Pancreas (tissue), 10 donors: ENCODE results near the gene ZNRF2. TPM values are rescaled to one million over a fixed set of nuclear protein-coding genes. Genes with fewer than 3 reads are reported as not detected.

ENCODE experiments used
- ATAC-seq, 4 donors: fragments of 200-7000 bp; cut with Tn5 transposase; one replicate each; pipeline versions ENCODE4 v1.8.0 to v1.9.1; 2020; ENCODE audit warnings: mild to moderate bottlenecking in 4 of 4, moderate library complexity in 4 of 4
- DNase-seq, 6 donors: peaks; one replicate each; pipeline ENCODE4 v3.0.0-alpha.2; 2020
- FAIRE-seq: peaks from 2 replicates; lab custom pipeline; 2012; peaks lifted over from hg19 to GRCh38; lab: Jason Lieb, UNC
- H3K27ac ChIP-seq, 4 donors: fragments of 200-600 bp; sonication (generic); 1 replicate in 3 of 4; 2 replicates in 1 of 4; pipeline versions ENCODE4 v1.5.0 to v1.8.0; 2020
- H3K27me3 ChIP-seq, 4 donors: fragments of 200-600 bp; one replicate each; pipeline ENCODE4 v1.8.0; 2021
- H3K36me3 ChIP-seq, 3 donors: fragments of 200-600 bp; sonication (generic) in 1 of 3; one replicate each; pipeline versions ENCODE4 v1.5.0 to v1.8.0; 2020 to 2021
- H3K4me1 ChIP-seq, 3 donors: fragments of 200-600 bp; one replicate each; pipeline ENCODE4 v1.8.0; 2021
- H3K4me3 ChIP-seq, 4 donors: fragments of 200-600 bp; sonication (generic) in 2 of 4; one replicate each; pipeline versions ENCODE4 v1.5.0 to v1.8.0; 2020 to 2021
- H3K9me3 ChIP-seq, 4 donors: fragments of 200-600 bp; one replicate each; pipeline ENCODE4 v1.8.0; 2021
- WGBS, 2 donors: extraction: QIAGEN DNeasy Blood & Tissue Kit; methylation state at CpG; one replicate each; pipeline ENCODE4 v1.1.7; 2013; 5-methylcytosine and 5-hydroxymethylcytosine counted together
- intact Hi-C, 3 donors: fragments of 100-400 bp; cut with DNase I; formaldehyde crosslinking; loops; one replicate each; pipeline versions ENCODE4 v1.11.1 to v1.14.2; 2022
- polyA plus RNA-seq, 2 donors: library from polyadenylated mRNA; stranded (reverse); fragments of 200-250 nt; gene quantifications; one replicate each; pipeline ENCODE4 v1.2.3, GENCODE V29; 2013
- total RNA-seq, 6 donors: library from RNA; stranded (reverse); fragmentation: NEBNext Ultra II Directional in 4 of 6; extraction: Animal tissue kit (Norgen Biotek cat#: 25700) in 4 of 6; gene quantifications; one replicate each; pipeline versions ENCODE4 v1.2.1 to v1.2.4, GENCODE V29; 2021 to 2023
- TF ChIP-seq, protein P1 (sequence below), 4 donors: fragments of 200-600 bp; sonication (generic) in 3 of 4; IDR thresholded peaks; one replicate each; pipeline versions ENCODE4 v1.5.0 to v1.8.0; 2021; ENCODE audit warnings: antibody characterized with exemption in 4 of 4
- donor health status: healthy with polysubstance abuse.
- donor health status: DM: no; HTN: no; CAD: no; lungs with moderate emphysema.
- donor health status: DM: no; HTN: no; CAD: no.
- donor health status: control.
- donor health status: control.
- donor health status: Bipolar disorder and iron deficiency.
- donor health status: DM: yes; HTN: yes; CAD: no.
- donor health status: DM: no; HTN: no; CAD: no.
- donor health status: DM: no; HTN: no; CAD: no.
- donor health status: DM: yes; HTN: yes; CAD: no.

Gene ZNRF2
- total and polyA plus RNA-seq, 8 donors = 4.9 to 17.1 (median 11.2) TPM

DNA sequence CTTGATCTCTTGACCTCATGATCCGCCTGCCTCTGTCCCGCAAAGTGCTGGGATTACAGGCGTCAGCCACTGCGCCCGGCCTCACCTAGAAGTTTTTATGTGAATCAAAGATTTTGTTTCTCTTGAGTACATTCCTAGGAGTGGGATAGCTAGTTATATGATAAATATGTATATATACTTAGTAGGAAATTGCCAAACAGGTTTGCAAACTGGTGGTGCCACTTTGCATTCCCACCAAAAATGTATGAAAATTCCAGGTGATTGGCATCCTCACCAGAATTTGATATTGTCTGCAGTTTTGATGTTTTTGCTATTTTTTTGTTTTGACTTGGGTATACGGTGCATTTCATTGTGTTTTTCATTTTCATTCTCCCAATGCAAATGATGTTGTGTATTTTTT lies 107.4 kb downstream of the ZNRF2 start:
- H3K27ac ChIP-seq = no peak overlapping the region
- no peaks in the 10 kb centered on the region for H3K4me1 ChIP-seq
- no peaks in the 10 kb centered on the region for H3K9me3 ChIP-seq
- intact Hi-C loops = no loop called here
- DNase-seq (no peak), ATAC-seq (no peak), FAIRE-seq (no peak)
- H3K36me3 ChIP-seq = no peaks in the 10 kb centered on the region
- no peak overlapping the region for H3K4me3 ChIP-seq
- no peaks in the 10 kb centered on the region for H3K27me3 ChIP-seq
- 95 to 96% methylated on average over 6 of the region's 6 CpGs for WGBS, 2 donors
- TF ChIP-seq, protein P1, sequence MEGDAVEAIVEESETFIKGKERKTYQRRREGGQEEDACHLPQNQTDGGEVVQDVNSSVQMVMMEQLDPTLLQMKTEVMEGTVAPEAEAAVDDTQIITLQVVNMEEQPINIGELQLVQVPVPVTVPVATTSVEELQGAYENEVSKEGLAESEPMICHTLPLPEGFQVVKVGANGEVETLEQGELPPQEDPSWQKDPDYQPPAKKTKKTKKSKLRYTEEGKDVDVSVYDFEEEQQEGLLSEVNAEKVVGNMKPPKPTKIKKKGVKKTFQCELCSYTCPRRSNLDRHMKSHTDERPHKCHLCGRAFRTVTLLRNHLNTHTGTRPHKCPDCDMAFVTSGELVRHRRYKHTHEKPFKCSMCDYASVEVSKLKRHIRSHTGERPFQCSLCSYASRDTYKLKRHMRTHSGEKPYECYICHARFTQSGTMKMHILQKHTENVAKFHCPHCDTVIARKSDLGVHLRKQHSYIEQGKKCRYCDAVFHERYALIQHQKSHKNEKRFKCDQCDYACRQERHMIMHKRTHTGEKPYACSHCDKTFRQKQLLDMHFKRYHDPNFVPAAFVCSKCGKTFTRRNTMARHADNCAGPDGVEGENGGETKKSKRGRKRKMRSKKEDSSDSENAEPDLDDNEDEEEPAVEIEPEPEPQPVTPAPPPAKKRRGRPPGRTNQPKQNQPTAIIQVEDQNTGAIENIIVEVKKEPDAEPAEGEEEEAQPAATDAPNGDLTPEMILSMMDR (IDR thresholded peaks at IDR 0.05) = no peak

DNA sequence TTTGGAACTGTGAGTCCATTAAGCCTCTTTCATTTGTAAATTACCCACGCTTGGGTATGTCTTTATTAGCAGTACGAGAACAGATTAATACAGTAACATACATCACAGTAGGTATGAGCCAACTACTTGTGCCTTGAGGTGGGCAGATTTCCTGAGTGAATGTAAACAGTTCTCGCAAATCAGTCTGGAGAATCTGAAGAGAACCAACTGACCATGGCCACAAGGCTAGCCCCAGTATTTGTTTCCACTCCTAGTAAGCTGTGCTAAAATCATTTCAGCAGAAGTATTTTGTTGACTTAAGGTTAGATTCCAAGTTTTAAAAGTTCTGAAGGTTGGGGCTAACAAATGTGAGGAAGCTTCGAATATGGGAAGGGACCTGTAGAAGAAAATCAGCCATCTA lies 111.3 kb downstream of the ZNRF2 start:
- H3K9me3 ChIP-seq = no peaks in the 10 kb centered on the region
- no peaks in the 10 kb centered on the region for H3K27me3 ChIP-seq
- FAIRE-seq (no peak), ATAC-seq (no peak), DNase-seq (no peak)
- 82 to 88% methylated on average over 4 of the region's 4 CpGs for WGBS, 2 donors
- intact Hi-C loops = no loop called here
- H3K4me1 ChIP-seq = no peaks in the 10 kb centered on the region
- no peak overlapping the region for H3K4me3 ChIP-seq
- H3K36me3 ChIP-seq = no peaks in the 10 kb centered on the region
- TF ChIP-seq, protein P1 (IDR thresholded peaks at IDR 0.05) = no peak
- H3K27ac ChIP-seq = no peak overlapping the region

DNA sequence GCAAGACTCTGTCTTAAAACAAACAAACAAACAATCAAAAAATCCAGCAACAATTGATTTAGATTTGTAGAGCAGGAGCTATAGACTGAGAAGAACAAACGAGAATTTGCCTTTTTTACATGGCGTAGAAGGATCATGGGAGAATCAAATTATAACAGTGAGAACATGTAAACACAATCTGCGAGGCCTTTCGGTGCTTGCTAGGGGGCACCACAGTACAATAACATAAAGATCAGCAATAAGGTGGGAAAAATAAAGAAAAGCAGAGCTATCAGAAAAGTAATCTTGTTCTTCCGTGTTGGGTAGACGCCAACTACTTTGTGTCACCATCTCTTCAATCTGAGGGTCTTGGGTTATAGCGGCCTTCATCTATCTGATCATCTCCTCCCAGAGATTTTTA lies 112.0 kb downstream of the ZNRF2 start:
- TF ChIP-seq, protein P1 (IDR thresholded peaks at IDR 0.05) = no peak
- no peak overlapping the region for H3K27ac ChIP-seq
- intact Hi-C loops = no loop called here
- no peak for FAIRE-seq
- DNase-seq = no peak
- H3K4me1 ChIP-seq = no peaks in the 10 kb centered on the region
- WGBS, 2 donors = 80 to 90% methylated on average over 7 of the region's 7 CpGs
- H3K9me3 ChIP-seq = no peaks in the 10 kb centered on the region
- no peaks in the 10 kb centered on the region for H3K27me3 ChIP-seq
- no peak overlapping the region for H3K4me3 ChIP-seq
- no peak for ATAC-seq
- H3K36me3 ChIP-seq = no peaks in the 10 kb centered on the region

DNA sequence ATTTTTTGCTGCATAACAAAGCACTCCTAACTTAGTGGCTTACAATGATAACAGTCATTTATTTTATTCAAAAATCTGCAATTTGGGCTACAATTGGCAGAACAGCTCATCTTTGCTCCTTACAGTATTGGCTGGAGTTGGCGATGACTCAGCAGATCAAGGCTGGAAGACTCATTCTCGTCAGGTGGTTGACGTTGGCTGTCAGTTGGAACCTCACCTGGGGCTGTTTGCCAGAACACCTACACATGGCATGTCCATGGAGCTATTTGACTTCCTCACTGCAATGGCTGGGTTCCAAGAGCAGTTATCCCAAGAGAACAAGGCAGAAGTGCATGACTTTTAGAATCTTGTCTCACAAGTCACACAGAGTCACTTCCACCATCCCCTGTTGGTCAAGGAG lies 119.1 kb downstream of the ZNRF2 start:
- intact Hi-C loops = loop anchor here in 2 of 3 donors (10.0 kb wide), 2 partner anchors 119 to 239 kb away; partner anchors contain the start of gene ZNRF2 (in 1 of the 2)
- ATAC-seq = no peak
- FAIRE-seq = no peak
- Histone ChIP-seq H3K27me3 (no peaks in the 10 kb centered on the region), H3K4me1 (no peaks in the 10 kb centered on the region), H3K36me3 (no peaks in the 10 kb centered on the region), H3K9me3 (no peaks in the 10 kb centered on the region), H3K27ac (no peak overlapping the region), H3K4me3 (no peak overlapping the region)
- DNase-seq = no peak
- WGBS, 2 donors = 81 to 86% methylated on average over 3 of the region's 3 CpGs
- TF ChIP-seq, protein P1 (IDR thresholded peaks at IDR 0.05) = no peak

DNA sequence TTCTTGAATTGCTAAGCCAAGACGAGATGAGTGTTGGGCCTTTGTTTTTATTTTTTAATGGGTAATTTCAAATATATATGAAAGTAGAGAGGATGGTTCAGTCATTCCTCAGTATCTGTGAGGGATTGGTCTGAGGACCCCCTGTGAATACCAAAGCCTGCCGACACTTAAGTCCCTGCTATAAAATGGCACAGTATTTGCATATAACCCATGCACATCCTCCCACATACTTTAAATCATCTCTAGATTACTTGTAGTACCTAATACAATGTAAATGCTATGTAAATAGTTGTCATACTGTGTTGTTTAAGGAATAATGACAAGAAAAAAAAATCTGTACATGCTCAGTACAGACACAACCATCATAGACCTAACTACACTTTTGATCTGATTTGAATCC lies 120.8 kb downstream of the ZNRF2 start:
- no peak for DNase-seq

More for the DNA sequence above, 120.8 kb downstream of the ZNRF2 start:
- Histone ChIP-seq H3K9me3 (no peaks in the 10 kb centered on the region), H3K36me3 (no peaks in the 10 kb centered on the region), H3K4me3 (no peak overlapping the region), H3K27me3 (no peaks in the 10 kb centered on the region), H3K4me1 (no peaks in the 10 kb centered on the region), H3K27ac (no peak overlapping the region)
- intact Hi-C loops = loop anchor here in 2 of 3 donors (5.0 to 10.0 kb wide), 3 partner anchors 120 to 240 kb away; partner anchors contain the start of gene ZNRF2 (in 1 of the 2)
- ATAC-seq (no peak), FAIRE-seq (no peak)
- WGBS, 2 donors = 92 to 96% methylated on average over 2 of the region's 2 CpGs
- TF ChIP-seq, protein P1 (IDR thresholded peaks at IDR 0.05) = no peak
